GM23338 (cell line): ENCODE data around the gene PRSS50. TPM values are rescaled to one million over a fixed set of nuclear protein-coding genes. Genes with fewer than 3 reads are reported as not detected.

ENCODE experiments used
- CREB1 ChIP-seq: fragments of 250-450 bp; sonication (Bioruptor Pico); IDR thresholded peaks from 2 replicates; pipeline ENCODE4 v1.5.0; 2020; ENCODE audit warnings: low read depth, mild to moderate bottlenecking, moderate library complexity
- CTCF ChIP-seq, 2 experiments: fragments of 200-600 bp in 1 of 2; sonication (generic) in 1 of 2; conservative IDR thresholded peaks; 2 replicates each; pipeline versions ENCODE4 v1.5.1 to v1.6.1; 2016 to 2017; ENCODE audit warnings: antibody characterized with exemption in 2 of 2, low read depth in 2 of 2, mild to moderate bottlenecking in 2 of 2, moderate library complexity in 1 of 2
- ETS1 ChIP-seq: IDR thresholded peaks from 2 replicates; pipeline ENCODE4 v1.6.1; 2016; ENCODE audit warnings: antibody characterized with exemption
- JUNB ChIP-seq: IDR thresholded peaks from one replicate; pipeline ENCODE4 v1.6.1; 2016; ENCODE audit warnings: antibody characterized with exemption; ENCODE audit not compliant: unreplicated experiment
- NANOG ChIP-seq: IDR thresholded peaks from 2 replicates; pipeline ENCODE4 v1.6.1; 2016; ENCODE audit warnings: antibody characterized with exemption, borderline replicate concordance
- POLR2AphosphoS5 ChIP-seq: IDR thresholded peaks from 2 replicates; pipeline ENCODE4 v1.6.1; 2016; ENCODE audit warnings: antibody characterized with exemption, low read depth
- REST ChIP-seq: IDR thresholded peaks from one replicate; pipeline ENCODE4 v1.6.1; 2018; ENCODE audit warnings: antibody characterized with exemption; ENCODE audit not compliant: unreplicated experiment
- ZNF114 ChIP-seq: fragments of 250-450 bp; sonication (Bioruptor Pico); IDR thresholded peaks from 2 replicates; pipeline ENCODE4 v1.5.0; 2020; ENCODE audit warnings: mild to moderate bottlenecking, moderate library complexity
- ZNF331 ChIP-seq: fragments of 250-450 bp; sonication (Bioruptor Pico); IDR thresholded peaks from 2 replicates; pipeline ENCODE4 v1.5.0; 2020; ENCODE audit warnings: low read depth, mild to moderate bottlenecking, moderate library complexity
- ZNF462 ChIP-seq: fragments of 250-450 bp; sonication (Bioruptor Pico); IDR thresholded peaks from 2 replicates; pipeline ENCODE4 v1.5.0; 2020; ENCODE audit warnings: mild to moderate bottlenecking, moderate library complexity
- polyA plus RNA-seq: library from polyadenylated mRNA; unstranded; fragments of >200 nt; fragmentation: Nextera tagmentation; extraction: Ambion mirVana; gene quantifications from 2 replicates; pipeline ENCODE4 v1.2.1, GENCODE V29; 2016
- total RNA-seq: library from RNA; depleted of rRNA; stranded (reverse); fragments of >200 nt; shearing (Covaris generic); gene quantifications from 2 replicates; pipeline ENCODE4 v1.2.3, GENCODE V29; 2014

PRSS50 gene
- total and polyA plus RNA-seq, 2 experiments from 2014 or later = 0.60 to 1.5 TPM

DNA sequence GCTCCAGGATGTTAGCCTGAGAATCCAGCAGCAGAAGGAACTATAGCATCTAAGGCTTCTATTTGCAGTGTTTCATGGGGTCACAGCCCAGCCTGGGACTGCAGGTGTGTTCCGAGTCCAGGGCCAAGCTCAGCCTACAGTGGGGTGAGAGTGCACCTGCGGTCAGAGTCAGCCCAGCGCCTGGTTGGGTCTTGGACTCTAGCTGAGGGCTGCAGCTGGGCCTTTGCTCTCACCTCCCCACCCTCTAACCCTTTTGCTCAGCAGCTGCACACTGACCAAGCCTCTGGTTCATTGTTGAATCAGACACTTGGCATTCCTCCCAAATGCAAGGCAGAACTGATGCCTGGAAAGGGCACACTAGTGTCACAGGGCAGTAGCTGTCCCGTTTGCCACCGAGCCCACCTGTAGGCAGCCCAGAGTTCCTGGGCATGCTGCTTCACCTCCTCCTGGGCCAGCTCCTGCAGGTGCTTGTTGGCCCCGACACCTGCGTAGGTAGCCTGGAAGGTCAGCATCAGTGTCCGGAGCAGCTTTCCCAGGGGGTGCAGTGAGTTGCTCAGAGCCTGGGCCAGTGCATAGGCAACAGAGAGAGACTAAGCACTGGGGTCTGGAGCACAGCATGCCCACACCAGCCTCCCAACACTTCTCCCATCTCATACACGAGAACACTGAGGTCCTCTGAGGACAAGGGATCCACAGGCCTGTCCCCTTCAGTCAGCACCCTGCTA is 41.7 kb downstream of the PRSS50 start (continued):
- no peak for TF ChIP-seq ZNF462 (CRISPR knock-in tag)
- no peak for TF ChIP-seq POLR2AphosphoS5
- no peak for TF ChIP-seq ZNF114
- no peak for TF ChIP-seq CREB1 (CRISPR knock-in tag)
- no peak for TF ChIP-seq CTCF (conservative IDR thresholded peaks at IDR 0.05; ENCODE audit: low read depth in 2 of 2)
- TF ChIP-seq REST = no peak
- no peak for TF ChIP-seq NANOG
- TF ChIP-seq JUNB = no peak
- no peak for TF ChIP-seq ZNF331 (CRISPR knock-in tag)
- no peak for TF ChIP-seq ETS1
